Upper lobe of left lung (tissue), 6 donors: ENCODE measurements around the gene TP73. TPM values are rescaled to one million over a fixed set of nuclear protein-coding genes. Genes with fewer than 3 reads are reported as not detected.

Source experiments
- ATAC-seq, 2 donors: fragments of 200-7000 bp; cut with Tn5 transposase; one replicate each; pipeline ENCODE4 v1.9.1; 2022; ENCODE audit warnings: mild to moderate bottlenecking in 2 of 2, moderate library complexity in 2 of 2; ENCODE audit not compliant: low FRiP score in 2 of 2
- DNase-seq, 2 donors: peaks; one replicate each; pipeline ENCODE4 v3.0.0-alpha.2; 2019 to 2020
- H3K27ac ChIP-seq, 4 donors: fragments of 200-600 bp; sonication (generic); one replicate each; pipeline ENCODE4 v1.5.1; 2016 to 2019
- H3K27me3 ChIP-seq, 4 donors: fragments of 200-600 bp; sonication (generic); one replicate each; pipeline ENCODE4 v1.5.1; 2017 to 2019
- H3K36me3 ChIP-seq, 4 donors: fragments of 200-600 bp; sonication (generic); one replicate each; pipeline ENCODE4 v1.5.1; 2016 to 2019
- H3K4me1 ChIP-seq, 4 donors: fragments of 200-600 bp; sonication (generic); one replicate each; pipeline ENCODE4 v1.5.1; 2018 to 2019
- H3K4me3 ChIP-seq, 4 donors: fragments of 200-600 bp; sonication (generic); one replicate each; pipeline ENCODE4 v1.5.1; 2017 to 2019; ENCODE audit warnings: mild to moderate bottlenecking in 2 of 4, moderate library complexity in 1 of 4
- H3K9me3 ChIP-seq, 4 donors: fragments of 200-600 bp; sonication (generic); one replicate each; pipeline ENCODE4 v1.5.1; 2018 to 2019
- EP300 ChIP-seq, 4 donors: sonication (generic); formaldehyde crosslinking; IDR thresholded peaks; one replicate each; pipeline ENCODE4 v1.5.1; 2017; ENCODE audit warnings: antibody characterized with exemption in 4 of 4, control low read depth in 2 of 4
- POLR2A ChIP-seq, 4 donors: fragments of 450-650 bp; IDR thresholded peaks; one replicate each; pipeline ENCODE4 v1.5.1; 2016 to 2017; ENCODE audit warnings: antibody characterized with exemption in 4 of 4, mild to moderate bottlenecking in 2 of 4
- POLR2AphosphoS5 ChIP-seq, 2 donors: sonication (generic); formaldehyde crosslinking; IDR thresholded peaks; one replicate each; pipeline ENCODE4 v1.5.1; 2017; ENCODE audit warnings: antibody characterized with exemption in 2 of 2
- WGBS, 2 donors: methylation state at CpG; one replicate each; pipeline ENCODE4 v1.1.5; 2017 to 2018; 5-methylcytosine and 5-hydroxymethylcytosine counted together
- total RNA-seq, 6 donors: library from RNA; depleted of rRNA in 4 of 6; stranded (reverse); fragments of >200 nt in 4 of 6; gene quantifications; one replicate each; pipeline versions ENCODE4 v1.1.0 to v1.2.1, GENCODE V29; 2016 to 2021
- TF ChIP-seq, protein P1 (sequence below), 6 experiments: fragments of 450-650 bp in 4 of 6; fragments of 200-600 bp in 2 of 6; sonication (generic) in 2 of 6; IDR thresholded peaks; one replicate each; pipeline ENCODE4 v1.5.1; 2016 to 2019; ENCODE audit warnings: antibody characterized with exemption in 6 of 6
- donor health status: DM: no; HTN: no; CAD: no; lungs with moderate emphysema.
- donor health status: DM: no; HTN: yes; CAD: no; lungs with severe emphysema.

Gene TP73
- total RNA-seq, 6 donors from 2014 or later = 0.77 to 9.8 (median 4.1) TPM

DNA sequence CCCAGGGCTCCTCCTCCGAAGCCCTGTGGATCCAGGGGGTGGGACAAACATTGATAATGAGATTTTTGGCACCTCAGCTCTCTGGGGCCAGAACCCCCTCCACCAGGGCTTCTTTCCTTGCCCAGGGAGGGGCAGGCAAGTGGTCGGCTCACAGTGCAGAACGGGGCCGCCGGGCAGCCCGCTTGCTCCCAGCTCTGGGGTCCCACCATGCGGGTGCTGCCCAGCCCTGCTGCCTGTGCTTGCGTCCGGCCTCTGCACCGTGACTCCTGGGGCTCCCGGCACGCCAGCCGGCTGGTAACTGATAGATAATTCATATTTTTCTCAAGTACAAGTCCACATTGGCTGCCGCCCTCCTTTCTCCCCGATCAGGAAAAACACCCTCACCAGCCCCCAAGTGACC lies 57.9 kb downstream of the TP73 start:
- WGBS, 2 donors = 90 to 93% methylated on average over 9 to 15 of the region's 15 CpGs
- DNase-seq = peak in 1 of 2 donors; percentile 79
- TF ChIP-seq, protein P1, sequence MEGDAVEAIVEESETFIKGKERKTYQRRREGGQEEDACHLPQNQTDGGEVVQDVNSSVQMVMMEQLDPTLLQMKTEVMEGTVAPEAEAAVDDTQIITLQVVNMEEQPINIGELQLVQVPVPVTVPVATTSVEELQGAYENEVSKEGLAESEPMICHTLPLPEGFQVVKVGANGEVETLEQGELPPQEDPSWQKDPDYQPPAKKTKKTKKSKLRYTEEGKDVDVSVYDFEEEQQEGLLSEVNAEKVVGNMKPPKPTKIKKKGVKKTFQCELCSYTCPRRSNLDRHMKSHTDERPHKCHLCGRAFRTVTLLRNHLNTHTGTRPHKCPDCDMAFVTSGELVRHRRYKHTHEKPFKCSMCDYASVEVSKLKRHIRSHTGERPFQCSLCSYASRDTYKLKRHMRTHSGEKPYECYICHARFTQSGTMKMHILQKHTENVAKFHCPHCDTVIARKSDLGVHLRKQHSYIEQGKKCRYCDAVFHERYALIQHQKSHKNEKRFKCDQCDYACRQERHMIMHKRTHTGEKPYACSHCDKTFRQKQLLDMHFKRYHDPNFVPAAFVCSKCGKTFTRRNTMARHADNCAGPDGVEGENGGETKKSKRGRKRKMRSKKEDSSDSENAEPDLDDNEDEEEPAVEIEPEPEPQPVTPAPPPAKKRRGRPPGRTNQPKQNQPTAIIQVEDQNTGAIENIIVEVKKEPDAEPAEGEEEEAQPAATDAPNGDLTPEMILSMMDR (IDR thresholded peaks at IDR 0.05) = no peak
- TF ChIP-seq EP300 (IDR thresholded peaks at IDR 0.05) (no peak), POLR2AphosphoS5 (IDR thresholded peaks at IDR 0.05) (no peak), POLR2A (IDR thresholded peaks at IDR 0.05) (no peak)
- ATAC-seq = no peak
- H3K27me3 ChIP-seq = peaks cover 0 to 3% (median 0%) of the 10 kb centered on the region in 4 donors
- no peaks in the 10 kb centered on the region for H3K4me1 ChIP-seq
- H3K36me3 ChIP-seq = no peaks in the 10 kb centered on the region
- no peaks in the 10 kb centered on the region for H3K9me3 ChIP-seq
- H3K27ac ChIP-seq = no peak overlapping the region
- H3K4me3 ChIP-seq = no peak overlapping the region

DNA sequence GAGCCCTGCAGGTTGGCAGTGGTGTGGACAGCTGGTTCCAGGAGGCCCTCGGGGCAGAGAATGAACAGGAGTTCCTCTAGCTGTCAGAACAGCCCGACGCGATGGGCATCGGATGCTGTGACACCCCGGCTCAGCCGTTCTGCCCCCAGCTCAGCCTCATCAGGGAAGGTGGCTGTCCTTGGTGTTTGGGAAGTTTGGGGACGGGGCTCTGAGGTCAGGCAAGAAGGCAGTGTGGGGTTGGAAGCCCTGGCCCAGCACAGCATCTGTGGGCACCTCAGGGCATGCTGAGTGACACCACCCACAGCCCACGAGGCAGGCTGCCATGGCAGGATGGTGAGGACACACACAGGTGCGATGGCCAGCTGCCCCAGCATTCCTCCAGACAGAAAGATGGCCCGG lies 59.1 kb downstream of the TP73 start:
- no peak overlapping the region for H3K4me3 ChIP-seq
- 84% methylated on average over 10 of the region's 11 CpGs; no CpG with 5 or more reads in 1 of the 2 donors for WGBS, 2 donors
- H3K27ac ChIP-seq = no peak overlapping the region
- H3K4me1 ChIP-seq = peaks cover 0 to 6% (median 3%) of the 10 kb centered on the region in 4 donors
- ATAC-seq (no peak), DNase-seq (peak in 1 of 2 donors; percentile 59)
- no peaks in the 10 kb centered on the region for H3K36me3 ChIP-seq
- H3K9me3 ChIP-seq = no peaks in the 10 kb centered on the region
- TF ChIP-seq POLR2AphosphoS5 (IDR thresholded peaks at IDR 0.05) (no peak), POLR2A (IDR thresholded peaks at IDR 0.05) (no peak), EP300 (IDR thresholded peaks at IDR 0.05) (no peak)
- TF ChIP-seq, protein P1 (IDR thresholded peaks at IDR 0.05) = no peak
- H3K27me3 ChIP-seq = peaks cover 0 to 6% (median 1%) of the 10 kb centered on the region in 4 donors

DNA sequence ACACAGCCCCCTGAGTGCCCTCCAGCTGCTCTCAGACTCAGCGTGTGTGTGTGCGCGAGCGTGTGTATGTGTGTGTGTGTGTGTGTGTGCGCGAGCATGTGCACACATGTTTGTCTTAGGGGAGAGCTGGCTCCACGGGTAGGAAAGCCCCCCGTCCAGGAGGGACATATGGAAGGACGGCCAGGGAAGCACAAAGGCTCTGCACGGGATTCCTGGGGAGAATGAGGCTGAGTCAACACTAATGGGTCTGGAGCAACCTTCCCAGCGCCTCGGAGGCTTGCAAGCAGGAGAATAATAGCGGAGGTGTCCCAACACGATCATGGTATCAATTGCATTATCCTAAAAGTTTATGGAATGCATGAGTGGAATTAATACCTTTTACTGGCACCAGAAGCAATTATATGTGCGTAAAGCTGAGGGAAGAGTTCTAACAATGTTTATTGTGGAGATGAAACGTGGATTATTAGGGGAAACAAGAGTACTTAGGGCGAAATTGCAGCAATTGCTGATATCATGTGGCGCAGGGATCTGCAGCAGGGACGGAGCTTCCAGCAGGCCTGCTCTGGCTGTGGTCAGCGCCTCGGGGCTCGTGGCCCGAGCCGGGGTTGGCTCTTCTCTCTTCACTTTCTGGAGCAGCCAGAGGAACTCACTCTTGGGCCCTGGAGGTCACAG lies 59.6 kb downstream of the TP73 start:
- peaks cover 0 to 11% (median 4%) of the 10 kb centered on the region in 4 donors for H3K4me1 ChIP-seq
- TF ChIP-seq, protein P1 (IDR thresholded peaks at IDR 0.05) = no peak
- no peak overlapping the region for H3K27ac ChIP-seq
- peaks cover 0 to 6% (median 1%) of the 10 kb centered on the region in 4 donors for H3K27me3 ChIP-seq
- DNase-seq (peak in 1 of 2 donors; percentile 53), ATAC-seq (no peak)
- no peak overlapping the region for H3K4me3 ChIP-seq
- WGBS, 2 donors = 70 to 77% methylated on average over 17 to 24 of the region's 24 CpGs
- no peaks in the 10 kb centered on the region for H3K9me3 ChIP-seq
- no peaks in the 10 kb centered on the region for H3K36me3 ChIP-seq

DNA sequence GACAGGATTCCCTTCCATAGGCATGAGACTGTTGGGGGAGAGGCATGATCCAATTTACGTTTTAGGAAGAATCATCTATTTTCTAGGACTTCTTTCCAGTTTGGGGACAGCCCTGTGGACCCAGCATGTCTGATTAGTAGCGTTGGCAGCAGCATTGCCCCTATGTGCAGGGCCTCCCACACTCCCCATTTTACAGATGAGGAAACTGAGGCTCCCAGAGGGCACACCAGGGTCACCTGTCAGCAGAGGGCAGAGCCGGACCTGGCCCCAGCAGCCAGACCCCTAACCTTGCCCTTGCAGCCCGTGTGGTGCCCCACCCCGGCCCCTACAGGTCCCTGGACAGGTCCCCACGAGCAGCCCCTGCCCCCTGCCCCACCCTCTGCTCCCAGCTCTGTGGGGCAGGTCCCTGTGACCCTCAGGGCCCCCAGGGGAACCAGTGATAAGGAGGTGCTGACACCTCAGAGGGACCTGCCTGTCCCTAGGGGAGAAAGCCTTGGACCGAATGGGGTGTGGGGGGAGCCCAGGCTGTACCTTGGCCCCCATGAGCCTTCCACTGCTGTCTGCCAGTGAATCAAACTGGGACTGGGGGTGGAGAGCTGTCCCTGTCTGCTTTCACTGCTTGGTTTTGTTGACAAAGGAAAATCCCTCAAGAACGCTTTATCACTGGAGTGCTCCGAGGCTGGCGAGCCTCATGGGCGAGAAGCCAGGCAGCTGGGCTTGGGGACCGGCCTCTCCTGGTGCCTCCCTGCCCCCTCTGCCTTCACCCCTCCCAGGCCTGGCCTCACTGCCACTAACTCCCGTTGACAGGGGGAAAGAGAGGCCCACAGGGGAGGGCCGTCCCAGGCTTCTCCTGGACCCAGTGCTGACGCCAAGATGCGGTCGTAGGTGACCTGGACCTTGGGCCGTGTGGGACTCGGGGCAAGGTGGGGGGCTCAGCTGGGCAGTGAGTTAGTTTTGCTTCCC lies 60.5 kb downstream of the TP73 start:
- H3K27me3 ChIP-seq = peaks cover 0 to 10% (median 1%) of the 10 kb centered on the region in 4 donors
- no peak overlapping the region for H3K27ac ChIP-seq
- WGBS, 2 donors = 62 to 68% methylated on average over 6 to 17 of the region's 19 CpGs

More for the DNA sequence above, 60.5 kb downstream of the TP73 start:
- no peak for TF ChIP-seq EP300 (IDR thresholded peaks at IDR 0.05)
- TF ChIP-seq, protein P1 (IDR thresholded peaks at IDR 0.05) = no peak
- no peak for TF ChIP-seq POLR2A (IDR thresholded peaks at IDR 0.05)
- TF ChIP-seq POLR2AphosphoS5 (IDR thresholded peaks at IDR 0.05) = no peak
- Histone ChIP-seq H3K4me1 (peaks cover 5 to 20% (median 10%) of the 10 kb centered on the region in 4 donors), H3K4me3 (no peak overlapping the region), H3K9me3 (no peaks in the 10 kb centered on the region), H3K36me3 (no peaks in the 10 kb centered on the region)
- DNase-seq = peak in 1 of 2 donors; percentile 71
- ATAC-seq = no peak
